Astrocyte of the hippocampus (primary cell): ENCODE data around the gene OR6Q1.
"Not testable (repeated sequence)": the region's sequence is repeated elsewhere in the genome, so short reads cannot be mapped to it uniquely, and the experiment has no call there.

ENCODE experiments used
- DNase-seq: peaks from one replicate; pipeline ENCODE4 v3.0.0; 2011; ENCODE audit warnings: low read depth, low spot score

OR6Q1 gene

GRCh38 chr11:58030653-58031052 is at the start of gene OR6Q1:
OR6Q1 (plus strand) TSS chr11:58030953; CDS start chr11:58030953, 0 bp downstream.
- no peak for DNase-seq

- no peak for DNase-seq
Measured at GRCh38 chr11:57981536-57981935, 49.2 kb upstream of the OR6Q1 start.

- DNase-seq: no peak
Measured at GRCh38 chr11:57982776-57983175, 48.0 kb upstream of the OR6Q1 start.

- DNase-seq: no peak
Measured at GRCh38 chr11:57983191-57983590, 47.6 kb upstream of the OR6Q1 start.

- DNase-seq: not testable (repeated sequence)
Measured at GRCh38 chr11:57999523-57999922, 31.2 kb upstream of the OR6Q1 start.

GRCh38 chr11:58000021-58000420 is 30.7 kb upstream of the OR6Q1 start:
- DNase-seq: not testable (repeated sequence)

- DNase-seq: no peak
Measured at GRCh38 chr11:58000699-58001098, 30.1 kb upstream of the OR6Q1 start.

- DNase-seq: no peak
Measured at GRCh38 chr11:58003036-58003435, 27.7 kb upstream of the OR6Q1 start.

- no peak for DNase-seq
Measured at GRCh38 chr11:58003591-58003990, 27.2 kb upstream of the OR6Q1 start.

- no peak for DNase-seq
Measured at GRCh38 chr11:58004664-58005063, 26.1 kb upstream of the OR6Q1 start.

GRCh38 chr11:58006940-58007339 is 23.8 kb upstream of the OR6Q1 start:
- peak; percentile 31 for DNase-seq

- no peak for DNase-seq
Measured at GRCh38 chr11:58011771-58012170, 19.0 kb upstream of the OR6Q1 start.

GRCh38 chr11:58023435-58023931 is 7.3 kb upstream of the OR6Q1 start, which contains the start of gene OR9Q1:
OR9Q1 (plus strand) TSS chr11:58023881; CDS start chr11:58179445, 155,564 bp downstream.
- no peak for DNase-seq

GRCh38 chr11:58024601-58025091 is 6.1 kb upstream of the OR6Q1 start:
- peak; percentile 79 for DNase-seq

- DNase-seq: no peak
Measured at GRCh38 chr11:58027341-58027740, 3.4 kb upstream of the OR6Q1 start.

- no peak for DNase-seq
Measured at GRCh38 chr11:58028687-58029411, 1.9 kb upstream of the OR6Q1 start.

GRCh38 chr11:58034471-58034870 is 3.7 kb downstream of the OR6Q1 start:
- DNase-seq: no peak

GRCh38 chr11:58039589-58039988 is 8.8 kb downstream of the OR6Q1 start:
- DNase-seq: no peak

GRCh38 chr11:58043379-58043778 is 12.6 kb downstream of the OR6Q1 start:
- no peak for DNase-seq

GRCh38 chr11:58046231-58046630 is 15.5 kb downstream of the OR6Q1 start:
- no peak for DNase-seq

GRCh38 chr11:58047818-58048217 is 17.1 kb downstream of the OR6Q1 start:
- DNase-seq: no peak

- no peak for DNase-seq
Measured at GRCh38 chr11:58055806-58056401, 25.2 kb downstream of the OR6Q1 start.

GRCh38 chr11:58057481-58057880 is 26.7 kb downstream of the OR6Q1 start:
- DNase-seq: peak; percentile 38
